Measurements from ENCODE around the gene HESX1.

DNA sequence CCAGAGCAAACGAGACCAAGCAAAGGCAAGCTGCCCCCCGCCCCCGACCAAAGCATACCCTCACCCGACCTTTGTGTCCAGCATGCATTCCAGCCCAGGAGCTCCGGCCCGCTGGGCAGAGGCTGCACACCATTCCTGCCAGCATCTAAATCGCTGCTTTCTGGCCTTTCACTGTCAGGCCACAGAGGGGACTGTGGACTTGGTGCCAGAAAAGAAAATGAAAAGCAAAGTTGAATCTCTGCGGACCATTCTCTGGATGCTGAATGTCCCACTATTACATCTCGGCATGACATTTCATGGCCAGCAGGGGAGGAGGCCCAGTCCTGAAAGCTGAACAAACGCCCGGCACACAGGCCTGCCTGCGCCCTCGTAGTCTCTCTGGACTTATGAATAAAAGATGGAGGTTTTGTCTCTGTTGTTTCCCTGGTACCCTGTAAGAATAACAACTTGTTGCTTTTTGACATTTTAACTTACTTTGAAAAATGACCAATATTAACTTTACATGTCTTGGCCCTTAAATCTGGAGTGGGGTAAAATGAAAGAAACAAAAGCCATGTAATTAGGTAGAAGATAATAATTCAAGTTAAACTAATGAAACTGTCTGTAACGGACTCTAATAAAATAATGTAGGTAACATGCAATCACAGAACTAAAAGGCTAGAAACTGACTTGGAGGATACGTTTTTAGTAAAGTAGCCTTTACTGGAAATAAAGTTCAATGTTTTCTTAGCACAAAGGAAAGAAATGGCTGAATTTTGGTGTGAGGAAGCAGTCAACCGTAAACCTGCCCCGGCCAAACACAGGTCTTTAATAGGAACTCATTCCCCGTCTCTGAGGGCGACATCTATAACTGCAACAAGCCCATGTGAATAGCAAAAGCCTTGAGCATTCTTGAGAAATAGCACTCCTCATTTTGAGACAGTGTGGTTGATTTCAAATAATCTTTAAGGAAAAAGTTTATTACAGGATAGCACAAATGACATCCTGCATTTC is 47.3 kb downstream of the HESX1 start:
- TF ChIP-seq EZH2 (IDR thresholded peaks at IDR 0.05) (no peak), POLR2AphosphoS5 (IDR thresholded peaks at IDR 0.05; ENCODE audit: borderline replicate concordance, low read depth, low read length) (no peak)

Measured in SK-N-MC (cell line).